ENCODE data around the gene CD68.
A peak's percentile ranks its signal among the peaks of the same experiment; 100 is the strongest.
"Not testable (repeated sequence)": the region's sequence is repeated elsewhere in the genome, so short reads cannot be mapped to it uniquely, and the experiment has no call there.

Gene CD68

DNA sequence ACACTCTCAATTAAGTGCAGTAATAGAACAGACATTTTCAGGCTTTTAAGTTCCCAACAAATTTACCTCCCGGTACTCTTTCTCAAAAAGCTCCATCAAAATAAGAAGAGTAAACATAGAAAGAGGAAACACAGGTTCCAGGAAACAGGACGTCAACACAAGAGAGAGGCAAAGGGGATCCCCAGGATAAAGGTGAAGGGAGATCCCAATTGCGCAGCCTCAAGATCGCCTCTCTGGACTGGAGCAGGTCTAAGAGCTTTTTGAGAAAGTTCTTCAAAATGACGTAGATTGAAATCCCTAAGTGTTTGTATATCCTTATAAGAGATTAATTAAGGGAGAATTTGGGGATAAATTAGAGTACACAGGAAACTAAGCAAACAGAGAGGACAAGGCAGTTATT, 39.2 kb downstream of the CD68 start:
- Histone ChIP-seq H3K4me3 (replicated peaks; ENCODE audit: low read depth, low read length) (no peak overlapping the region), H3K27me3 (replicated peaks; ENCODE audit: control insufficient read depth, insufficient read depth, low read length) (no peaks in the 10 kb centered on the region), H3K36me3 (ENCODE audit: control insufficient read depth, insufficient read depth, low read length) (no peaks in the 10 kb centered on the region)
- TF ChIP-seq, protein P1, sequence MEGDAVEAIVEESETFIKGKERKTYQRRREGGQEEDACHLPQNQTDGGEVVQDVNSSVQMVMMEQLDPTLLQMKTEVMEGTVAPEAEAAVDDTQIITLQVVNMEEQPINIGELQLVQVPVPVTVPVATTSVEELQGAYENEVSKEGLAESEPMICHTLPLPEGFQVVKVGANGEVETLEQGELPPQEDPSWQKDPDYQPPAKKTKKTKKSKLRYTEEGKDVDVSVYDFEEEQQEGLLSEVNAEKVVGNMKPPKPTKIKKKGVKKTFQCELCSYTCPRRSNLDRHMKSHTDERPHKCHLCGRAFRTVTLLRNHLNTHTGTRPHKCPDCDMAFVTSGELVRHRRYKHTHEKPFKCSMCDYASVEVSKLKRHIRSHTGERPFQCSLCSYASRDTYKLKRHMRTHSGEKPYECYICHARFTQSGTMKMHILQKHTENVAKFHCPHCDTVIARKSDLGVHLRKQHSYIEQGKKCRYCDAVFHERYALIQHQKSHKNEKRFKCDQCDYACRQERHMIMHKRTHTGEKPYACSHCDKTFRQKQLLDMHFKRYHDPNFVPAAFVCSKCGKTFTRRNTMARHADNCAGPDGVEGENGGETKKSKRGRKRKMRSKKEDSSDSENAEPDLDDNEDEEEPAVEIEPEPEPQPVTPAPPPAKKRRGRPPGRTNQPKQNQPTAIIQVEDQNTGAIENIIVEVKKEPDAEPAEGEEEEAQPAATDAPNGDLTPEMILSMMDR (IDR thresholded peaks at IDR 0.05; ENCODE audit: insufficient read depth, low read length, poor library complexity, severe bottlenecking), result no peak
- DNase-seq (ENCODE audit: extremely low read depth, insufficient read length), result no peak

DNA sequence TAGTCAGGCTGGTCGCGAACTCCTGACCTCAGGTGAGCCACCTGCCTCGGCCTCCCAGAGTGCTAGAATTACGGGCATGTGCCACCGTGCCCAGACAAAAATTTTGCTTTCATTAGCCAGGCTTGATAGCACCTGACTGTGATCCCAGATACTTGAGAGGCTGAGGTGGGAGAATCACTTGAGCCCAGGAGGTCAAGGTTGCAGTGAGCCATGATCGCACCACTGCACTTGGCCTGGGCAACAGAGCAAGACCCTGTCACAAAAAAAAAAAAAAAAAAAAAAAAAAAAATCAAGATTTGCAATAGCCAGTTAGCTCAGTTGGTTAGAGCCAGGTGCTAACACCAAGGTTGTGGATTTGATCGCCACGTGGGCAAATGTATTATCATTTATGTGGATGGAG, 41.4 kb downstream of the CD68 start:
- no peak overlapping the region for H3K4me3 ChIP-seq (replicated peaks; ENCODE audit: low read depth, low read length)
- no peaks in the 10 kb centered on the region for H3K27me3 ChIP-seq (replicated peaks; ENCODE audit: control insufficient read depth, insufficient read depth, low read length)
- TF ChIP-seq, protein P1 (IDR thresholded peaks at IDR 0.05; ENCODE audit: insufficient read depth, low read length, poor library complexity, severe bottlenecking), result no peak
- no peak for DNase-seq (ENCODE audit: extremely low read depth, insufficient read length)
- no peaks in the 10 kb centered on the region for H3K36me3 ChIP-seq (ENCODE audit: control insufficient read depth, insufficient read depth, low read length)

DNA sequence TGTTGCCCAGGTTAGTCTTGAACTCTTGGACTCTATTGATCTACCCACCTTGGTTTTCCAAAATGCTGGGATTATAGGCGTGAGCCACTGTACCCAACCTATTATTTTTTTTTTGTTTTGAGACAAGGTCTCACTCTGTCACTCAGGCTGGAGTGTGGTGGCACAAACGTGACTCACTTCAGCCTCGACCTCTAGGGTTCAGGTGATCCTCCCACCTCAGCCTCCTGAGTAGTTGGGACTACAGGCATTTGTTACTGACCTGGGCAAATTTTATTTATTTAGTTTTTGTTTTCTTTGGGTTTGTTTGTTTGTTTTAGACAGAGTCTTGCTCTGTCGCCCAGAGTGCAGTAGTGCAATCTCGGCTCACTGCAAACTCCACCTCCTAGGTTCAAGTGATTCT, 44.2 kb downstream of the CD68 start:
- H3K4me3 ChIP-seq (replicated peaks; ENCODE audit: low read depth, low read length), result no peak overlapping the region

DNA sequence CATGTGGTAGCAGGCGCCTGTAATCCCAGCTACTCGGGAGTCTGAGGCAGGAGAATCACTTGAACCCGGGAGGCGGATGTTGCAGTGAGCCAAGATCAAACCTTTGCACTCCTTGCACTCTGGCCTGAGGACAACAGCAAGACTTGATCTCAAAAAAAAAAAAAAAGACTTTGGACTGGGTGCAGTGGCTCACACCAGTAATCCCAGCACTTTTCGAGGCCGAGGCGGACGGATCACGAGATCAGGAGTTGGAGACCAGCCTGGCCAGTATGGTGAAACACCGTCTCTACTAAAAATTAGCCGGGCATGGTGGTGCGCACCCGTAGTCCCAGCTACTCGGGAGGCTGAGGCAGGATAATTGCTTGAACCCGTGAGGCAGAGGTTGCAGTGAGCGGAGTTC, 46.3 kb downstream of the CD68 start:
- H3K36me3 ChIP-seq (ENCODE audit: control insufficient read depth, insufficient read depth, low read length); H3K4me3 ChIP-seq (replicated peaks; ENCODE audit: low read depth, low read length); DNase-seq (ENCODE audit: extremely low read depth, insufficient read length); H3K27me3 ChIP-seq (replicated peaks; ENCODE audit: control insufficient read depth, insufficient read depth, low read length): not testable (repeated sequence)

More for the DNA sequence above, 44.2 kb downstream of the CD68 start:
- no peaks in the 10 kb centered on the region; the same call in 1 of the 2 replicates for H3K36me3 ChIP-seq (ENCODE audit: control insufficient read depth, insufficient read depth, low read length)
- no peaks in the 10 kb centered on the region for H3K27me3 ChIP-seq (replicated peaks; ENCODE audit: control insufficient read depth, insufficient read depth, low read length)
- no peak for DNase-seq (ENCODE audit: extremely low read depth, insufficient read length)
- TF ChIP-seq, protein P1 (IDR thresholded peaks at IDR 0.05; ENCODE audit: insufficient read depth, low read length, poor library complexity, severe bottlenecking), result no peak

DNA sequence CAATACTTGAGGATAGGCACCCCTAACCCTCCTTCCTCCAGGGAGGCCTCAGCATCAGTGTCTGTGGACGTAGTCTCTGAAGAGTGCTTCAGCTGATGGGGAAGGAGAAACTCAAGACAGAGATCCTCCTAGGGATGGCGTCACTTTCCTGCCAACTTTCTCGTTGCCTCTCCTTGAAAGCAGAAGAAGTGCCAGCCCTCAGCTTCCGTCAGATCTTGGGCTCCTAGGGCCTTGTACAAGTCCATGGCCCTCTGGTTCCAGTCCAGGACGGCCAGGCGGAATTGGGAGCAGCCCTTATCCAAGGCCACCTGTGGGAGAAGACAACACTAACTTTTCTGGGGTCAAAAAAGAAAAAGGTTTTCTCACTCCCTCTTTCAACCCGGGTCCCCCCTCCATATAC, 46.9 kb downstream of the CD68 start:
- H3K36me3 ChIP-seq (ENCODE audit: control insufficient read depth, insufficient read depth, low read length), result no peaks in the 10 kb centered on the region; the same call in 1 of the 2 replicates
- TF ChIP-seq, protein P1 (IDR thresholded peaks at IDR 0.05; ENCODE audit: insufficient read depth, low read length, poor library complexity, severe bottlenecking), result no peak
- H3K4me3 ChIP-seq (replicated peaks; ENCODE audit: low read depth, low read length), result no peak overlapping the region
- no peaks in the 10 kb centered on the region for H3K27me3 ChIP-seq (replicated peaks; ENCODE audit: control insufficient read depth, insufficient read depth, low read length)
- no peak for DNase-seq (ENCODE audit: extremely low read depth, insufficient read length)

DNA sequence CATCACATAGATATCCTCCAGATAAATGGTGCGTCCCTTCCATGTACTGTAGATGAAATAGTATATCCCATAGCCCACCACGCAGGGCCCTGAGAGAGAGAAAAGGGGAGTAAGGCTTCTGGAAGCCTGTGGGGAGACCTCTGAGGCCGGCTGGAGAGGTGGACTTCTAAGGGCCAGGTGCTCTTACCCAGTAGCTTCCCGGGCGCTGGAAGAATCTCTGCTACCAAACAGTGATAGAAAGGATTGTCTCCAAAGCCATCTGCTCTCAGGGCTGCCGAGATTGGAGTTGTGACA, 47.5 kb downstream of the CD68 start:
- Histone ChIP-seq H3K27me3 (replicated peaks; ENCODE audit: control insufficient read depth, insufficient read depth, low read length) (no peaks in the 10 kb centered on the region), H3K4me3 (replicated peaks; ENCODE audit: low read depth, low read length) (peak overlapping the region; percentile 94), H3K36me3 (ENCODE audit: control insufficient read depth, insufficient read depth, low read length) (no peaks in the 10 kb centered on the region; the same call in 1 of the 2 replicates)
- TF ChIP-seq, protein P1 (IDR thresholded peaks at IDR 0.05; ENCODE audit: insufficient read depth, low read length, poor library complexity, severe bottlenecking), result no peak
- DNase-seq (ENCODE audit: extremely low read depth, insufficient read length), result no peak
